Medulla oblongata (tissue), 1 donor: ENCODE data around the gene GPR39.

ENCODE experiments used
- DNase-seq: peaks from one replicate; pipeline ENCODE4 v3.0.0-alpha.2; 2015; ENCODE audit errors: extremely low spot score

Gene GPR39

DNA sequence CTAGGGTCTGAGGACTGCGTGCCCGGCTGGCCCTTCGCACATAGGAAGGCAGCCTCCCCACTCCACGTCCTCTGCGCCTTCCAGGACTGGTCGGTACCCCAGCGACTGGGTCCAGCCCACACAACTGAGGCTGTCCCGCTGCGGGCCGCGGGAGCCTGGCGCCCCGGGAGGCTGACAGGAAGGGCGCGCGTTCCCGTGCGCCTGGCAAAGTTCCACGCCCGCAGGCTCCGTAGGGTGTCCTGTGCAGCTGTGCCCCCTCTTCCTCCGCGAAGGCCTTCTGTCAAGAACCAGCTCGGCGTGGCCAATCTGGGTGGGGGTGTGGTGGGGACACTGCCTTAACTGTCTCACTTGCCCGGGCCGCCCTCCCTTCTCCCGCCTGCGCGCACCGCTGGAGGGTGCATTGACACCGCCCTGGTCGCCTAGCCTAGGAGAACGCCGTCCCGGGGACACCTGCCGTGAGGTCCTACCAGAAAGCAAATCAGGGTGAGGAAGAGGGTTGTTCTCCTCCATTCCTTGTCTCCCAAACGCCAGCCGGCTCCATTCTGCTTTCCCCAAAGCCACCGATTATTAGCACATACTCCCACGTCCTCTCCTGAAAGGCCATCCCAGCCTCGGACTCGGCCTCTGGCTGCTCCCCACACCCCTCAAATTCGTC is 254.0 kb downstream of the GPR39 start:
- peak; percentile 32 for DNase-seq

DNA sequence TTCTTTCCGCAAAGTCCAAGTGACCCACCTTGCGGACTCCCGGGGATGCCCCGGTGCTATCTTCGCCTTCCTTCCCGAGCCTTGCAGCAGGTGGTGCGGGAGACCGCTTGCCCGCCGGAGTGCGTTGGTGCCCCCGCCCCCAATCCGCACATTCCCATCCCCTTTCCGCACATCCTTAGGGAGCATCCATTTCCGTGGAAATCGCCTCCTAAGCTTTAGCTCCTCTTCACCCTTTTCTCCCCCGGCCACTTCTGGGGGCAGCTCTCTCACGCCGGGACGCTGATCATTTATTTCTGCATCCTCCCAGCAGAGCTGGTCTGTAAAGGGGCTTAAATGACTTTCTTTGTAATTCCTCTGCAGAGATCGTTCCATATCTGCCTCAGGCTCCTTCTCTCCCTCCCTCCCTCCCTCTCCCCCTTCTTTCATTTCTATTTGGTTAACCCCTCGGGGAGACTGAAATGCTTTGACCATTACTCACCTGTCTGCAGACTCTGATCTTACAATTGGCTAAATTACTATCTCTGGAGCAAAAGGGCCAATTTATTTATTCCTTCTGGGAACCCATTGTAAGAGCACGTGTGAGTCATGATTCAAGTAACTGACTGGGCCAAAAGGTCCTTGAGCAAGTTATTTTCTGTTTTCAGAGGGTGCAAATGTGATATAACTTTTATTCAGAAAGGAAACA is 254.7 kb downstream of the GPR39 start:
- DNase-seq: no peak

GRCh38 chr2:132676999-132677398 is 260.4 kb downstream of the GPR39 start:
- no peak for DNase-seq

- DNase-seq: no peak
Measured at GRCh38 chr2:132677661-132678060, 261.1 kb downstream of the GPR39 start.

DNA sequence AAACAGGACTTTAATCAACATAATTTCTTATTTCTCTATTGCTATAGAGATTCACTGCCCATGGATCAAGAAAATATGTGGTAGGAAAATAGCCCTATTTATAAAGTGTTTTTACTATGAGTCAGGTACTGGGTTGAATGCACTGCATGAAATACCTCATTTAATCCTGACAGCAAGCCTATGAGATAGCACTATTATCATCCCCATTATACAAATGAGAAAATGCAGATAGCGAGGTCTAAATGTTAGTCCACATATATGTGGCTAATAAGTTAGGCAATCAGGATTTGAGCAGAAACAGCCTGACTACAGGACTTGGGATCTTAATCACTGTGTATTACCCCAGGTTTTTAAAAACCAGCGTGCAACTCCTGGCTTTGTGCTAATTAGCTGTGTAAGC is 261.9 kb downstream of the GPR39 start:
- DNase-seq: no peak

- DNase-seq: no peak
Measured at GRCh38 chr2:132680544-132680943, 263.9 kb downstream of the GPR39 start.

- DNase-seq: no peak
Measured at GRCh38 chr2:132681766-132682165, 265.2 kb downstream of the GPR39 start.

GRCh38 chr2:132690664-132691303 is 274.2 kb downstream of the GPR39 start:
- DNase-seq: no peak

DNA sequence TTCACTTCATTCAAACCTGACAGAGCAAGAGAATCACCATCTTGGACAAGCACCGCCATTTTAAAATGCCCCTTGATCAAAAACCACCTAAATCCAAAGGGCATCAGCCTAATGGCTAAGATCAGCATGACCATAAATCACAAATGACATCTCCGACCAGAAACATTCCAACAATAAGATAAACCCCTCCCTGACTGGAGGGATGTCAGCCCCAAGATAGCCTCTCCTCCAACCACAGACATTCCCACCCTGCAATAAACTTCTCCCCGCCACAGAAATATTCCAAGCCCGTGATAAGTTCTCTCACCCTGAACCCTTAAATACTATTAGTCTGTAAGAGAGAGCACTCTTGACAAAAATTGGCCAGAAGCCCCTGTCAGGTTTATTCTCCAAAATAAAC is 275.0 kb downstream of the GPR39 start:
- DNase-seq: no peak

DNA sequence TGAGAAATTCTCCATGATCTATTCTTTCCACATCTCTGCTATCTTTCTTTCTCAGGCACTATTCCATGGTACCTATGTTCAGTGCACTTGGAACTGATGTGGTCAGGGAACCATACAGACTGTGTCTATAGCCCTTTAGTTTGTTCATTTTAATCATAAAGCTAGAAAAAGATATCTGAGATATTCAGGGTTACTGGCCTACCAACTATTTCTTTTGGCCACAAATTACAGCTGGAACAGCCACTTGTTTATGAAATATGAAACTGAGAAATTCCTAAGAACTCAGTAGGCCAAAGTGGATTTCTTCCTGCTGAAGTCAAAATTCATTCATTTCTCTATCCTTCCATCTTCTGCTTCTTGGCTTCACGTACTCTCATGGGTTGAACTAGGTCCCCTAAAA is 276.2 kb downstream of the GPR39 start:
- DNase-seq: no peak
